Body of pancreas (tissue), 4 donors: ENCODE data around the gene PDE4D. TPM values are rescaled to one million over a fixed set of nuclear protein-coding genes. Genes with fewer than 3 reads are reported as not detected.

Experiments used
- ATAC-seq: fragments of 150-250 bp; one replicate; pipeline ENCODE4 v1.9.1; 2016
- DNase-seq, 4 donors: peaks; one replicate each; pipeline ENCODE4 v3.0.0-alpha.2; 2019
- H3K27ac ChIP-seq, 4 donors: fragments of 200-600 bp; sonication (generic); 1 replicate in 3 of 4; 2 replicates in 1 of 4; pipeline versions ENCODE4 v1.5.1 to v1.6.1; 2016 to 2019; ENCODE audit warnings: mild to moderate bottlenecking in 1 of 4, mixed read lengths in 1 of 4, moderate library complexity in 1 of 4
- H3K27me3 ChIP-seq, 2 donors: fragments of 200-600 bp; sonication (generic); one replicate each; pipeline ENCODE4 v1.6.0; 2016; ENCODE audit warnings: mild to moderate bottlenecking in 1 of 2
- H3K36me3 ChIP-seq, 2 donors: fragments of 200-600 bp; sonication (generic); replicated peaks in 1 of 2; 2 replicates each; pipeline ENCODE4 v1.5.1; 2016; ENCODE audit warnings: low read depth in 2 of 2; ENCODE audit not compliant: insufficient read depth in 1 of 2
- H3K4me1 ChIP-seq: fragments of 200-600 bp; sonication (generic); one replicate; pipeline ENCODE4 v1.6.0; 2016
- H3K4me3 ChIP-seq, 2 donors: fragments of 200-600 bp; sonication (generic); 1 replicate in 1 of 2; 2 replicates in 1 of 2; pipeline ENCODE4 v1.5.1; 2016 to 2019
- H3K9me3 ChIP-seq, 3 donors: fragments of 200-600 bp; sonication (generic); 1 replicate in 2 of 3; 2 replicates in 1 of 3; pipeline ENCODE4 v1.5.1; 2016
- CTCF ChIP-seq, 7 experiments: fragments of 450-650 bp in 4 of 7; fragments of 200-600 bp in 3 of 7; sonication (generic) in 3 of 7; IDR thresholded peaks; one replicate each; pipeline ENCODE4 v1.5.1; 2016 to 2019; ENCODE audit warnings: antibody characterized with exemption in 7 of 7
- POLR2A ChIP-seq, 3 donors: fragments of 450-650 bp; IDR thresholded peaks; one replicate each; pipeline ENCODE4 v1.6.1; 2016; ENCODE audit warnings: antibody characterized with exemption in 3 of 3, mild to moderate bottlenecking in 2 of 3
- WGBS, 2 donors: methylation state at CpG; one replicate each; pipeline ENCODE4 v1.1.5; 2017; 5-methylcytosine and 5-hydroxymethylcytosine counted together
- intact Hi-C: fragments of 100-400 bp; cut with DNase I; formaldehyde crosslinking; loops from one replicate; pipeline ENCODE4 v1.15.1; 2023
- total RNA-seq, 2 donors: library from RNA; depleted of rRNA; stranded (reverse); fragments of >200 nt; gene quantifications; one replicate each; pipeline ENCODE4 v1.1.0, GENCODE V29; 2016

The PDE4D gene
- total RNA-seq, 2 donors from 2014 or later: 8.6 to 9.2 TPM

GRCh38 chr5:59371525-59372127 is 521.9 kb downstream of the PDE4D start:
- intact Hi-C loops: no loop called here
- no peaks in the 10 kb centered on the region for H3K4me1 ChIP-seq
- H3K4me3 ChIP-seq: no peak overlapping the region
- ATAC-seq: no peak
- no peaks in the 10 kb centered on the region for H3K36me3 ChIP-seq
- DNase-seq: no peak
- H3K27me3 ChIP-seq: no peaks in the 10 kb centered on the region
- TF ChIP-seq POLR2A (IDR thresholded peaks at IDR 0.05): no peak
- TF ChIP-seq CTCF (IDR thresholded peaks at IDR 0.05): no peak
- H3K9me3 ChIP-seq: peaks cover 0 to 3% (median 0%) of the 10 kb centered on the region in 3 donors
- no peak overlapping the region for H3K27ac ChIP-seq
- 53 to 59% methylated on average over 4 of the region's 4 CpGs for WGBS, 2 donors

- intact Hi-C loops: no loop called here
- H3K27me3 ChIP-seq: no peaks in the 10 kb centered on the region
- DNase-seq (no peak), ATAC-seq (no peak)
- H3K27ac ChIP-seq: no peak overlapping the region
- no peaks in the 10 kb centered on the region for H3K36me3 ChIP-seq
- 81 to 83% methylated on average over 4 of the region's 4 CpGs for WGBS, 2 donors
- no peaks in the 10 kb centered on the region for H3K9me3 ChIP-seq
- no peak overlapping the region for H3K4me3 ChIP-seq
- TF ChIP-seq CTCF (IDR thresholded peaks at IDR 0.05) (no peak), POLR2A (IDR thresholded peaks at IDR 0.05) (no peak)
- no peaks in the 10 kb centered on the region for H3K4me1 ChIP-seq
These were observed 524.6 kb downstream of the PDE4D start for GRCh38 chr5:59368951-59369350.

- 5 to 7% methylated on average over 7 of the region's 7 CpGs for WGBS, 2 donors
- Histone ChIP-seq H3K4me3 (no peak overlapping the region), H3K27ac (no peak overlapping the region), H3K27me3 (no peaks in the 10 kb centered on the region), H3K4me1 (no peaks in the 10 kb centered on the region), H3K9me3 (no peaks in the 10 kb centered on the region), H3K36me3 (no peaks in the 10 kb centered on the region)
- DNase-seq: peak; percentile 61 to 70 (median 68)
- intact Hi-C loops: no loop called here
- peak; percentile 55 for ATAC-seq
- TF ChIP-seq POLR2A (IDR thresholded peaks at IDR 0.05) (no peak), CTCF (IDR thresholded peaks at IDR 0.05) (peak; percentile 32 to 71 (median 63))
These were observed 525.6 kb downstream of the PDE4D start for GRCh38 chr5:59367791-59368394.

- intact Hi-C loops: no loop called here
- Histone ChIP-seq H3K4me3 (no peak overlapping the region), H3K4me1 (no peaks in the 10 kb centered on the region), H3K27ac (no peak overlapping the region), H3K9me3 (no peaks in the 10 kb centered on the region), H3K27me3 (no peaks in the 10 kb centered on the region), H3K36me3 (no peaks in the 10 kb centered on the region)
- no peak for DNase-seq
- 41 to 42% methylated on average over 4 of the region's 4 CpGs for WGBS, 2 donors
- ATAC-seq: no peak
- TF ChIP-seq POLR2A (IDR thresholded peaks at IDR 0.05): no peak
- TF ChIP-seq CTCF (IDR thresholded peaks at IDR 0.05): no peak
These were observed 526.7 kb downstream of the PDE4D start for GRCh38 chr5:59366784-59367183.

- Histone ChIP-seq H3K36me3 (no peaks in the 10 kb centered on the region), H3K27ac (no peak overlapping the region), H3K9me3 (no peaks in the 10 kb centered on the region), H3K27me3 (no peaks in the 10 kb centered on the region), H3K4me3 (no peak overlapping the region), H3K4me1 (peaks cover 10% of the 10 kb centered on the region)
- intact Hi-C loops: no loop called here
- TF ChIP-seq CTCF (IDR thresholded peaks at IDR 0.05) (no peak), POLR2A (IDR thresholded peaks at IDR 0.05) (no peak)
- WGBS, 2 donors: 90 to 92% methylated on average over 2 of the region's 2 CpGs
- DNase-seq: no peak
- no peak for ATAC-seq
These were observed 531.1 kb downstream of the PDE4D start for GRCh38 chr5:59362438-59362837.
